Fibroblast of villous mesenchyme (primary cell): Measurements from ENCODE around the gene LRFN2. TPM values are rescaled to one million over a fixed set of nuclear protein-coding genes. Genes with fewer than 3 reads are reported as not detected.

ENCODE experiments used
- DNase-seq: peaks from one replicate; pipeline ENCODE4 v3.0.0-alpha.2; 2010; ENCODE audit warnings: low read depth
- H3K4me3 ChIP-seq: 2 replicates; pipeline ENCODE4 v1.5.1; 2011; ENCODE audit warnings: low read depth, mild to moderate bottlenecking, low read length
- total RNA-seq: library from RNA; depleted of rRNA; stranded (reverse); fragments of >200 nt; gene quantifications from 2 replicates; pipeline ENCODE4 v1.2.3, GENCODE V29; 2012
- TF ChIP-seq, protein P1 (sequence below): IDR thresholded peaks from 2 replicates; pipeline ENCODE4 v1.5.1; 2012; ENCODE audit warnings: low read depth, mild to moderate bottlenecking, low read length; ENCODE audit not compliant: insufficient read depth

LRFN2 gene
- total RNA-seq, 1 donor, result not detected

DNA sequence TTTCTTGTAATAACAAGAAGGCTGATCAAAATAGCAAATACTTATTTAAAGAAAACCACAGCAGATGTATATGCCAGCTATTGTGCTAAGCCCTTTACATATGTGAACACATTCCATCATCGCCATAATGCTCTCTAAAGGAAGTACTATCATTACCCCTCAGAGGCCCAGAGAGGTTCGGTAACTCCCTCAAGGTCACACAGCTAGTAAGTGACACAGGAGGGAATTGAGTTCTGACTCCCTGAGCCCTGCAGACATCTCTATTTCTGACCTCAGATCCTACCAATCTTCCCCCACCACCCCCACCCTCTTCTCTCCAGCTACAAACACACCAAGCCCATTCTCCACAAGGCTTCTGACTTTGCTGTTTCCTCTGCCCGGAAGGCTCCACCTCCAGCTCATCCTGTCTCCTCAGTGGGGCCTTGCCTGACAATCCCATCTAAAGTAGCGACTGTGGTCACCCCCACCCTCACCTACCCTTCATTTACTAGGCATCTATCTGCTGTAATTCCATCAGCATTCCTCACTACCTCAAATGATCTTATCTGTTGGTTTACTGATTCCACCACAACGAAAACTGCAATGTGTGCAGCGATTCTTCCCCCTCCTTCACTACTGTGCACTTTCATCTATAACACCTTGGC lies 234.5 kb downstream of the LRFN2 start:
- no peak overlapping the region for H3K4me3 ChIP-seq
- TF ChIP-seq, protein P1, sequence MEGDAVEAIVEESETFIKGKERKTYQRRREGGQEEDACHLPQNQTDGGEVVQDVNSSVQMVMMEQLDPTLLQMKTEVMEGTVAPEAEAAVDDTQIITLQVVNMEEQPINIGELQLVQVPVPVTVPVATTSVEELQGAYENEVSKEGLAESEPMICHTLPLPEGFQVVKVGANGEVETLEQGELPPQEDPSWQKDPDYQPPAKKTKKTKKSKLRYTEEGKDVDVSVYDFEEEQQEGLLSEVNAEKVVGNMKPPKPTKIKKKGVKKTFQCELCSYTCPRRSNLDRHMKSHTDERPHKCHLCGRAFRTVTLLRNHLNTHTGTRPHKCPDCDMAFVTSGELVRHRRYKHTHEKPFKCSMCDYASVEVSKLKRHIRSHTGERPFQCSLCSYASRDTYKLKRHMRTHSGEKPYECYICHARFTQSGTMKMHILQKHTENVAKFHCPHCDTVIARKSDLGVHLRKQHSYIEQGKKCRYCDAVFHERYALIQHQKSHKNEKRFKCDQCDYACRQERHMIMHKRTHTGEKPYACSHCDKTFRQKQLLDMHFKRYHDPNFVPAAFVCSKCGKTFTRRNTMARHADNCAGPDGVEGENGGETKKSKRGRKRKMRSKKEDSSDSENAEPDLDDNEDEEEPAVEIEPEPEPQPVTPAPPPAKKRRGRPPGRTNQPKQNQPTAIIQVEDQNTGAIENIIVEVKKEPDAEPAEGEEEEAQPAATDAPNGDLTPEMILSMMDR, result no peak
- no peak for DNase-seq

DNA sequence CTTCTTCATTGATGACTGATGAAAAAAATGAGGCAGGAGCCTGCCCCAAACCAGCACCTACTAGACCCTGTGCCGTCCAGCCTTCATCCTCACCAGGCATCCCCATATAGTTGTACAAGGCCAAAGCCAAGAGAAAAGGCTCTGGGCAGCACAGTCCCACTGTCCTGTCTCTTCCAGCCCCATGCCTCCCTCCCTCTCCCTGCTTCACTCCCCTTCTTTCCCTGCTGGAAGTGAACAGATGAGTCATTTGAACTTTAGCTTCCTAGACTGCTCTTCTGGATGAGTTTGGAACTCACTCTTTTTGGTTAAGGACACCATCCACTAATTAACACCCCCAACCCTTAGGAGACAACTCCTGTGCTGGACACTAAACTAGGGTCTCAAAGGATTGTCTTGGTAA lies 235.2 kb downstream of the LRFN2 start:
- peak; percentile 12 for DNase-seq
- H3K4me3 ChIP-seq, result no peak overlapping the region
- TF ChIP-seq, protein P1, result no peak

DNA sequence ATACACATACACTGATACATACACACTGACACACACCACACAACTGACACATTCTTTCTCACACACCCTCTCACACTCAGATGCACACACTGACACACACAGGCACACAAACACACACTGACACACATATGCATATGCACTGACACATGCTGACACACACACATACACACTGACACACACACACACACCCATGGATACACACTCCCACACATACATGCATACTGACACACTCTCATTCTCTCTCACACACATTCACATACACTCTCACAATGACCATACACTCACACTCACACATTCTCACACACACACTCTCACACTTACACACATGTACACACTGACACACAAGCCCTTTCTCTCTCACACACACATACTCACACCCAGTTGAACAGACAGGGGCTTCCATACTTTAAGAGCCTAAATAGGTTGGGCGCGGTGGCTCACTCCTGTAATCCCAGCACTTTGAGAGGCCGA lies 236.4 kb downstream of the LRFN2 start:
- no peak for DNase-seq
- no peak overlapping the region for H3K4me3 ChIP-seq
- TF ChIP-seq, protein P1, result no peak

DNA sequence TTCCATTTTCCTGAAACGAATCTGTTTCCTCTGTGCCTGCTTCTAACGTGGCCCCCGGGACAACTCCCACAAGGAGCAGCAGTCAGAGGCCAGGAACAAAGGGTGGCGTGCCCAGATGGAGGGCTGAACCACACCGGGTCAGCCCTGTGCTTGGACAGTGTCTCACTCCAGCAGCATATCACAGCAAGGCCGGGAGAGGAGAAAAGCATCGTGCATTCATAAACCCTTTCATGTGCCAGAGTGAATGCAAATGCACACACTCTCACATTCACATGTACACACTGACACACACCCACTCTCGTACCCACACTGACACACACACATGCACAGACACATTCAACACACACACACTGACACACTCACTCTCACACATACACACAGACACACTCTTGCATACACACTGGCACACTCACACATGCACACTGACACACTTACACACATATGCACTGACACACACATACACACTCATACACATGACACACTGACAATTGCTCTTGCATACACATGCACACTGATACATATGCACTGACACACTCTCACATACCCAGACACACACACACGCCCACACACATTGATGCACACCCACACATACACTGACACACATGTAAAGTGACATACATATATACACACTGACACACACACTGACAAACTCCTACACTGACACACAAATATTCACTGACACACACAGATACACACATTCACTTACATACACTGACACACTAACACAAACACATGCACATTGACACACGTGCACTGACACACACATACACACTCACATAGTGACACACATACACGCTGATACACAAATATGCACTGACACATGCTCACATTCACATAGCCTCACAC lies 237.0 kb downstream of the LRFN2 start:
- TF ChIP-seq, protein P1, result no peak

DNA sequence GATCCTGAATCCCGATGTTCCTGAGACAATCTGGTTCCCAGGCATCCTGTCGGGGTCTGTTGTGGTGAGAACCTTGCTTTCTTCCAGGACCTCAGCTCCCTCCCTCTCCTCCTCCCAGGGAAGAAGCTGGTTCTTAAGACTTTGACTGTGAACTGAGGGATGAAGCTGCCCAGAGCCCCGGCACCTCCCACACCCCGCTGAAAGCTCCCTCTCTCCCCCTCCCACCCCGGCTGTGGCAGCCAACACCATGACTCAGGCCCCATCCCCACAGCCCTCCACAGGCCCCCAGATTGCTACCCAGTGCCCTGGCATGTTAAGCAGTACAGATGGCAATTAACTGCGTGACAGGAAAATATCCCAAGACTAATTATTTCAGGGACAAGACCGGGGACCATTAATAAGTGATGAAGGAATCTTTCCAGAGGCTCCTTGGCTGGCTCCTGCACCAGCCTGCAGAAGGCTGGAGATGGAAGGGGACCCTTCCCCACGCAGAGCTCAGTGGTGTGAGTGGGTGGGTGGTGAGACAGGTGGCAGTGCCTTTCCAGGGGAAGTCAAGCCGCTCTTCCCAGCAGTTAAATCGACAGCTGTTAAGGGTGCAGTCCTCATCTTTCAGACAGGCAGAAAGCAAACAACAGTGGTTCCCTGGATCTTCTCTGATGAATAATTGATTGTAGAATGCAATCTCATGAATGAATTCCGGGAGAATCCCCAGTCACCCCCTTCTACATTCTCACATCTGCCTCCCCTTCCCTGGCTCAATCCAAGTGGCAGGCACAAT lies 237.9 kb downstream of the LRFN2 start:
- TF ChIP-seq, protein P1, result no peak
- DNase-seq, result peak; percentile 24
- no peak overlapping the region for H3K4me3 ChIP-seq

More for the DNA sequence above, 237.0 kb downstream of the LRFN2 start:
- H3K4me3 ChIP-seq, result no peak overlapping the region
- DNase-seq, result no peak

DNA sequence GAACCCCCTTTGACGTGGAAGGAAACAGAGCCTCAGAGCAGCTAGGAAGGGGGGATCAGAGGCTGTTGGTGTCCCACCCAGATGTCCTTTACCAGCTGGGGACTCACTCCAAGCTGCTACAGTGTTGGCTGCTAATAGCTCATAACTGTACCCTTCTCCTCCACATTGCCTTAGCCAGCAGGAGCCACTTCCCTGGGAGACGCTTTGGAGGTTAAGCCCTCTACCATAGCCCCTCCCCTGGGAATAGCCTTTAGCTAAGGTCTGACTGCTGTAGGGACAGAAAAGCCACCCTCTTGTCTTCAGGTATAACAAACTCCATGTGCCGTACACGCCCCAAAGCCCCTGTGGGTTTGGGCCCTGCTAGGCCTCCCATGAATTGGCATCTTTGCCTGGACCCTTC lies 238.6 kb downstream of the LRFN2 start:
- DNase-seq, result no peak
- no peak overlapping the region for H3K4me3 ChIP-seq
- TF ChIP-seq, protein P1, result no peak
